Measurements from ENCODE around the gene FAM217A.

- no peak for TF ChIP-seq POLR2AphosphoS5 (IDR thresholded peaks at IDR 0.05; ENCODE audit: low read depth, low read length)
- no peak for TF ChIP-seq POLR2A (IDR thresholded peaks at IDR 0.05; ENCODE audit: low read depth, low read length)
- TF ChIP-seq TAF1 (IDR thresholded peaks at IDR 0.05; ENCODE audit: low read depth, low read length): no peak
- TF ChIP-seq SPI1 (IDR thresholded peaks at IDR 0.05; ENCODE audit: low read depth, low read length): no peak
Measured at GRCh38 chr6:4021854-4022695, 56.9 kb downstream of the FAM217A start.

Measured in GM12891 (cell line).